NT2/D1 (cell line): ENCODE data around the gene NAPB.

Source experiments
- DNase-seq: peaks from one replicate; pipeline ENCODE4 v3.0.0-alpha.2; 2011; ENCODE audit warnings: low read depth, low spot score
- H3K27me3 ChIP-seq: 2 replicates; pipeline ENCODE4 v1.6.0; 2011; ENCODE audit warnings: mild to moderate bottlenecking; ENCODE audit not compliant: insufficient read length, insufficient read depth
- H3K36me3 ChIP-seq: 2 replicates; pipeline ENCODE4 v1.6.1; 2011; ENCODE audit warnings: mild to moderate bottlenecking, low read length, mixed read lengths; ENCODE audit not compliant: insufficient read depth, insufficient read length
- H3K4me1 ChIP-seq: 2 replicates; pipeline ENCODE4 v1.5.1; 2011; ENCODE audit not compliant: insufficient read depth, insufficient read length
- H3K4me3 ChIP-seq: 2 replicates; pipeline ENCODE4 v1.5.1; 2011; ENCODE audit warnings: low read depth; ENCODE audit not compliant: insufficient read length
- H3K9ac ChIP-seq: 2 replicates; pipeline ENCODE4 v1.6.0; 2011; ENCODE audit warnings: low read depth; ENCODE audit not compliant: insufficient read length
- H3K9me3 ChIP-seq: 2 replicates; pipeline ENCODE4 v1.5.1; 2011; ENCODE audit warnings: mild to moderate bottlenecking, low read length; ENCODE audit not compliant: insufficient read depth
- SUZ12 ChIP-seq: IDR thresholded peaks from 2 replicates; pipeline ENCODE4 v1.6.1; 2011; ENCODE audit not compliant: insufficient read length, insufficient read depth; ENCODE audit errors: extremely low read depth
- YY1 ChIP-seq: IDR thresholded peaks from 2 replicates; pipeline ENCODE4 v1.6.1; 2011; ENCODE audit not compliant: insufficient read length, insufficient read depth
- ZNF274 ChIP-seq: IDR thresholded peaks from 2 replicates; pipeline ENCODE4 v1.6.1; 2011; ENCODE audit warnings: mild to moderate bottlenecking, low read depth, low read length

Gene NAPB

GRCh38 chr20:23446505-23446904 is 25.2 kb upstream of the NAPB start:
- peak; percentile 40 for DNase-seq

GRCh38 chr20:23445596-23446217 is 24.4 kb upstream of the NAPB start:
- no peaks in the 10 kb centered on the region for H3K36me3 ChIP-seq
- DNase-seq: no peak
- no peak overlapping the region for H3K4me3 ChIP-seq
- H3K9ac ChIP-seq: no peak overlapping the region
- no peaks in the 10 kb centered on the region for H3K4me1 ChIP-seq
- no peak for TF ChIP-seq YY1
- no peak for TF ChIP-seq ZNF274
- no peak for TF ChIP-seq SUZ12
- no peaks in the 10 kb centered on the region for H3K9me3 ChIP-seq
- H3K27me3 ChIP-seq: no peaks in the 10 kb centered on the region

More at GRCh38 chr20:23446505-23446904, 25.2 kb upstream of the NAPB start:
- TF ChIP-seq SUZ12: no peak
- no peak for TF ChIP-seq ZNF274
- no peak for TF ChIP-seq YY1
- Histone ChIP-seq H3K4me3 (no peak overlapping the region), H3K27me3 (no peaks in the 10 kb centered on the region), H3K36me3 (no peaks in the 10 kb centered on the region), H3K9ac (no peak overlapping the region), H3K9me3 (no peaks in the 10 kb centered on the region), H3K4me1 (no peaks in the 10 kb centered on the region)

GRCh38 chr20:23444859-23445258 is 23.6 kb upstream of the NAPB start:
- no peaks in the 10 kb centered on the region for H3K27me3 ChIP-seq
- no peak for DNase-seq
- no peak overlapping the region for H3K4me3 ChIP-seq
- no peaks in the 10 kb centered on the region for H3K4me1 ChIP-seq
- no peak overlapping the region for H3K9ac ChIP-seq
- H3K9me3 ChIP-seq: no peaks in the 10 kb centered on the region
- TF ChIP-seq ZNF274 (no peak), SUZ12 (no peak), YY1 (no peak)
- H3K36me3 ChIP-seq: no peaks in the 10 kb centered on the region

GRCh38 chr20:23442436-23442835 is 21.1 kb upstream of the NAPB start:
- H3K36me3 ChIP-seq: no peaks in the 10 kb centered on the region
- no peaks in the 10 kb centered on the region for H3K27me3 ChIP-seq
- no peaks in the 10 kb centered on the region for H3K4me1 ChIP-seq
- no peak overlapping the region for H3K4me3 ChIP-seq
- TF ChIP-seq ZNF274 (no peak), YY1 (no peak), SUZ12 (no peak)
- H3K9ac ChIP-seq: no peak overlapping the region
- DNase-seq: no peak
- H3K9me3 ChIP-seq: no peaks in the 10 kb centered on the region

GRCh38 chr20:23441850-23442313 is 20.6 kb upstream of the NAPB start:
- no peaks in the 10 kb centered on the region for H3K27me3 ChIP-seq

GRCh38 chr20:23440004-23440403 is 18.7 kb upstream of the NAPB start:
- no peaks in the 10 kb centered on the region for H3K36me3 ChIP-seq
- no peak overlapping the region for H3K9ac ChIP-seq
- no peaks in the 10 kb centered on the region for H3K27me3 ChIP-seq
- no peak overlapping the region for H3K4me3 ChIP-seq
- DNase-seq: no peak
- no peaks in the 10 kb centered on the region for H3K4me1 ChIP-seq
- TF ChIP-seq YY1: no peak
- TF ChIP-seq SUZ12: no peak
- no peak for TF ChIP-seq ZNF274
- no peaks in the 10 kb centered on the region for H3K9me3 ChIP-seq

More at GRCh38 chr20:23441850-23442313, 20.6 kb upstream of the NAPB start:
- Histone ChIP-seq H3K36me3 (no peaks in the 10 kb centered on the region), H3K9ac (no peak overlapping the region), H3K9me3 (no peaks in the 10 kb centered on the region), H3K4me1 (no peaks in the 10 kb centered on the region), H3K4me3 (no peak overlapping the region)
- DNase-seq: peak; percentile 79
- TF ChIP-seq YY1 (no peak), SUZ12 (no peak), ZNF274 (no peak)

- TF ChIP-seq YY1 (no peak), ZNF274 (no peak), SUZ12 (no peak)
Observed at GRCh38 chr20:23438661-23439060, 17.4 kb upstream of the NAPB start.

GRCh38 chr20:23437126-23437899 is 16.0 kb upstream of the NAPB start:
- no peaks in the 10 kb centered on the region for H3K4me1 ChIP-seq
- no peaks in the 10 kb centered on the region for H3K9me3 ChIP-seq
- no peaks in the 10 kb centered on the region for H3K36me3 ChIP-seq
- H3K27me3 ChIP-seq: no peaks in the 10 kb centered on the region
- H3K9ac ChIP-seq: no peak overlapping the region
- no peak for DNase-seq
- no peak for TF ChIP-seq SUZ12
- no peak overlapping the region for H3K4me3 ChIP-seq

More at GRCh38 chr20:23438661-23439060, 17.4 kb upstream of the NAPB start:
- no peaks in the 10 kb centered on the region for H3K27me3 ChIP-seq
- DNase-seq: no peak
- no peak overlapping the region for H3K9ac ChIP-seq
- no peaks in the 10 kb centered on the region for H3K4me1 ChIP-seq
- H3K36me3 ChIP-seq: no peaks in the 10 kb centered on the region
- no peaks in the 10 kb centered on the region for H3K9me3 ChIP-seq
- no peak overlapping the region for H3K4me3 ChIP-seq
